ENCODE measurements around the gene THSD7A. TPM values are rescaled to one million over a fixed set of nuclear protein-coding genes. Genes with fewer than 3 reads are reported as not detected.

THSD7A gene
- total and polyA plus RNA-seq, 2 of the 4 experiments (the other 2 are of a cell fraction) = 0.02 to 0.18 TPM

DNA sequence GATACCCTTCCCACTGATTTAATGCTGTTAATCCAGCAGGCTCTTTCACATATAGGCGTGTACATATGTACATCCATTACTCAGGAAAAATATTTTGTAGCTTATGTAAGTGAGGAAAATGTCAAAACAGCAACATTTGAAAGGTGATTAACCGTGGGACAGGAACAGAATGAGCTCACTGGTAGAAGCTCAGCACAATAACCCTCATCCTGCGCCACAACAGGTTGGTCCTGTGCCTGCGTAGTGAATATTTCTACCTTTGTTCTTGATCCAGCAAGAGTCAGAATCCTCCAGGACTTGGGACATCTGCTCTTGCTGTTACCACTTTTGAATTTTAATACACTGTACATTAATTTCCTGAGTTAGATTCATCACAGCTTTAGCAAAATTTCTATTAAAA is 359.4 kb downstream of the THSD7A start:
- Histone ChIP-seq H3K4me2 (ENCODE audit: low read depth, low read length) (no peak overlapping the region), H3K9me1 (ENCODE audit: insufficient read depth, low read length) (no peaks in the 10 kb centered on the region), H3K27me3 (ENCODE audit: control insufficient read depth, insufficient read depth, low read length) (no peaks in the 10 kb centered on the region), H3K4me3 (ENCODE audit: insufficient read depth, low read depth, low read length) (no peak overlapping the region), H4K91ac (ENCODE audit: insufficient read depth, low read depth, low read length) (no peak overlapping the region), H2BK5ac (ENCODE audit: low read depth, low read length, poor library complexity, severe bottlenecking) (no peak overlapping the region), H3K9ac (ENCODE audit: low read depth, low read length) (no peak overlapping the region), H4K20me1 (ENCODE audit: insufficient read depth, low read length) (no peaks in the 10 kb centered on the region), H2AFZ (replicated peaks; ENCODE audit: low read length, poor library complexity) (no peak overlapping the region), H3K56ac (ENCODE audit: extremely low read depth, insufficient read depth, low read length) (no peak overlapping the region), H2BK120ac (ENCODE audit: low read depth, low read length) (no peak overlapping the region), H2AK5ac (ENCODE audit: low read depth, low read length) (no peak overlapping the region), H4K8ac (ENCODE audit: low read depth in 2 of 2, low read length in 2 of 2) (no peak overlapping the region), H3K79me1 (ENCODE audit: low read depth in 1 of 2, low read length in 2 of 2) (no peaks in the 10 kb centered on the region), H4K5ac (ENCODE audit: low read depth, low read length) (no peak overlapping the region), H3K36me3 (ENCODE audit: control insufficient read depth, insufficient read depth, low read length) (no peaks in the 10 kb centered on the region), H3K9me3 (ENCODE audit: control insufficient read depth, insufficient read depth, low read length) (no peaks in the 10 kb centered on the region), H2BK15ac (ENCODE audit: low read depth, low read length) (no peak overlapping the region), H3K23ac (ENCODE audit: low read depth, low read length) (no peak overlapping the region), H3K4ac (ENCODE audit: low read depth, low read length) (no peak overlapping the region), H2BK20ac (ENCODE audit: low read depth, low read length) (no peak overlapping the region), H3K27ac (ENCODE audit: insufficient read depth, low read length) (no peak overlapping the region), H3K18ac (ENCODE audit: low read depth, low read length) (no peak overlapping the region), H2AK9ac (replicated peaks; ENCODE audit: low read depth, low read length, poor library complexity) (no peak overlapping the region), H3K14ac (replicated peaks; ENCODE audit: low read depth, low read length) (no peak overlapping the region), H3K4me1 (ENCODE audit: control insufficient read depth, insufficient read depth, low read length) (no peaks in the 10 kb centered on the region)
- WGBS, 2 experiments (ENCODE audit: extremely low coverage in 2 of 2, insufficient read length in 1 of 2) = no CpG with 5 or more reads among the region's 4 CpGs
- no TSS peak for BruUV-seq (replicated peaks)
- POLR2A ChIA-PET (ENCODE audit: unreplicated experiment) = no interaction called here
- TF ChIP-seq NFE2L2 (IDR thresholded peaks at IDR 0.05; ENCODE audit: low read depth, low read length) (no peak), MAZ (IDR thresholded peaks at IDR 0.05; ENCODE audit: borderline replicate concordance, low read depth, low read length) (no peak), MXI1 (IDR thresholded peaks at IDR 0.05; ENCODE audit: borderline replicate concordance, low read depth, low read length) (no peak), FOS (IDR thresholded peaks at IDR 0.05; ENCODE audit: low read depth, low read length) (no peak), CHD1 (IDR thresholded peaks at IDR 0.05; ENCODE audit: low read depth, low read length) (no peak), MAFK (IDR thresholded peaks at IDR 0.05; ENCODE audit: low read depth, low read length) (no peak), RAD21 (IDR thresholded peaks at IDR 0.05; ENCODE audit: low read length) (no peak)
- TF ChIP-seq, protein P1, sequence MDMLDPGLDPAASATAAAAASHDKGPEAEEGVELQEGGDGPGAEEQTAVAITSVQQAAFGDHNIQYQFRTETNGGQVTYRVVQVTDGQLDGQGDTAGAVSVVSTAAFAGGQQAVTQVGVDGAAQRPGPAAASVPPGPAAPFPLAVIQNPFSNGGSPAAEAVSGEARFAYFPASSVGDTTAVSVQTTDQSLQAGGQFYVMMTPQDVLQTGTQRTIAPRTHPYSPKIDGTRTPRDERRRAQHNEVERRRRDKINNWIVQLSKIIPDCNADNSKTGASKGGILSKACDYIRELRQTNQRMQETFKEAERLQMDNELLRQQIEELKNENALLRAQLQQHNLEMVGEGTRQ (IDR thresholded peaks at IDR 0.05; ENCODE audit: low read depth, low read length) = no peak
- TF ChIP-seq, protein P2, sequence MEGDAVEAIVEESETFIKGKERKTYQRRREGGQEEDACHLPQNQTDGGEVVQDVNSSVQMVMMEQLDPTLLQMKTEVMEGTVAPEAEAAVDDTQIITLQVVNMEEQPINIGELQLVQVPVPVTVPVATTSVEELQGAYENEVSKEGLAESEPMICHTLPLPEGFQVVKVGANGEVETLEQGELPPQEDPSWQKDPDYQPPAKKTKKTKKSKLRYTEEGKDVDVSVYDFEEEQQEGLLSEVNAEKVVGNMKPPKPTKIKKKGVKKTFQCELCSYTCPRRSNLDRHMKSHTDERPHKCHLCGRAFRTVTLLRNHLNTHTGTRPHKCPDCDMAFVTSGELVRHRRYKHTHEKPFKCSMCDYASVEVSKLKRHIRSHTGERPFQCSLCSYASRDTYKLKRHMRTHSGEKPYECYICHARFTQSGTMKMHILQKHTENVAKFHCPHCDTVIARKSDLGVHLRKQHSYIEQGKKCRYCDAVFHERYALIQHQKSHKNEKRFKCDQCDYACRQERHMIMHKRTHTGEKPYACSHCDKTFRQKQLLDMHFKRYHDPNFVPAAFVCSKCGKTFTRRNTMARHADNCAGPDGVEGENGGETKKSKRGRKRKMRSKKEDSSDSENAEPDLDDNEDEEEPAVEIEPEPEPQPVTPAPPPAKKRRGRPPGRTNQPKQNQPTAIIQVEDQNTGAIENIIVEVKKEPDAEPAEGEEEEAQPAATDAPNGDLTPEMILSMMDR (conservative IDR thresholded peaks at IDR 0.05; ENCODE audit: low read depth, low read length) = no peak
- in situ Hi-C loops (cut with MboI; ENCODE audit: low sequenced_read_pairs) (no loop called here), intact Hi-C loops (cut with micrococcal nuclease) (no loop called here), dilution Hi-C loops (cut with HindIII; ENCODE audit: low sequenced_read_pairs, unreplicated experiment) (no loop called here)
- no peak for DNase-seq
- CTCF ChIA-PET = no interaction called here
- no peak for ATAC-seq (ENCODE audit: low read depth)

Measured in IMR-90 (cell line).